HG03457 (cell line): ENCODE results near the gene FTSJ1.

Experiments
- ATAC-seq: cut with Tn5 transposase; IDR thresholded peaks from one replicate; pipeline ENCODE4 v1.9.1; 2021; ENCODE audit warnings: moderate number of reproducible peaks; ENCODE audit not compliant: unreplicated experiment

Gene FTSJ1

DNA sequence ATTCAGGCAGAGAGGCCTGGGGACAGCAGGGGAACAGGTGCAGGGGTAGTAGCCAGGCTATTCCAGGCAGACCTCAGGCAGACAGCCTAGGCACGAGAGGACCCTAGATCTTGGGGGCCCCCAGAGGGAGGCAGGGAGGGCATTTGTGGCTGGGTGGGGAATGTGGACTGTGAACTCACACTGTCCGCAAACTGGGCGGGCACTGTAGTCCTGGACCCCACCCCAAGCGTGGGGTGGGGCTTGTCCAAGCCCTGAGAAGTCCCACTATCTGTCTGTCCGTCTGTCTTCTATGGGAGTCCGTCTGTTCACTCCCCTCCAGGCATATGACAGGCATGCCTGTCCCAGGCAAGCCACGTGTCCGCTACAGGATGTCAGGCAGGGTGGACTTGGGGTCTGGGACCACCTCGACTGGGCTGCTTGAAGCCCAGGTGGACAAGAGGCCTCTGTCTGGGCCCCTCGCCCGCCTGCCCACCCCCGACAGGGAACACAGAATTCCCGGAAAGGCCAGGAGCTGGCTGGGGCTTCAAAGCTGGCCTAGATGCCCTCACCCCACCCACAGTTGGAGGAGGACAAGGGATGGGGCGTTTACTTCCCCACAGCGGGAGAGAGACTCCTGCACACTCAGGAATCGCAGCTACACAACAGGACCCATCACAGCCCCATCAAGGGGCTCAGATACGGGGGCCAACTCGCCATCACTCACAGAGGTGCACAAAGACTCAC is 5.7 kb upstream of the FTSJ1 start, which contains the start of gene SLC38A5:
TSS of gene SLC38A5 (minus strand) at position 151 of the 723 bp plus-strand sequence. CDS start 2,336 bp downstream, outside the sequence.
- ATAC-seq, result no peak

DNA sequence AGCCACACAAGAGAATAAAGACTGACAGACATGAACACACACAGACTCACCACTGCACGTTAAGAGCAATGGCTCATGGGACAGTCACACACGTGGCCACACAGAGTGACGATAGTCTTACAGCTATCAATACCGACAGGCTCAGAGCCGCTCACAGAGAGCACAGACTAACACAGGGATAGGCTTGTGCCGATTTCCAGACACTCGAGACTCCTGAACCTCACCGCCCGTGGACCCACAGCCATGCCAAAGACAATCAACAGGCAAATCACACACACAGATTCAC is 5.2 kb upstream of the FTSJ1 start:
- ATAC-seq, result no peak

DNA sequence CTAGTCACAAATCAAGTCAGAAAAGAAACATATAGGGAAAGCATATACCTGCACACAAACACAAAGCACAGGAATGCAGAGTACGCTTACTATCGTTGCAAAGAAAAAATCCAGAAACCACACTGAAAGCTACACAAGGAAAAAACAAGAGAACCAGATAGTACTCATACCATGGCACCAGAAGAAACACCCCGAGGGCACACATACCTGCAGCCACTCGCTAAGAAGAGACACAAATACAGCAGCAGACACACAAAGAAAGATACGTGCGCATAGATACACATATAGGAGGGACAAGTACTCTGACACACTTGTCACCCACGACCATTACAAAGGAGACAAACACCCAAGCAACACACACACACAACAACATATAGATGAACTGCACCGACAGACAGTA is 4.5 kb upstream of the FTSJ1 start:
- ATAC-seq, result no peak

DNA sequence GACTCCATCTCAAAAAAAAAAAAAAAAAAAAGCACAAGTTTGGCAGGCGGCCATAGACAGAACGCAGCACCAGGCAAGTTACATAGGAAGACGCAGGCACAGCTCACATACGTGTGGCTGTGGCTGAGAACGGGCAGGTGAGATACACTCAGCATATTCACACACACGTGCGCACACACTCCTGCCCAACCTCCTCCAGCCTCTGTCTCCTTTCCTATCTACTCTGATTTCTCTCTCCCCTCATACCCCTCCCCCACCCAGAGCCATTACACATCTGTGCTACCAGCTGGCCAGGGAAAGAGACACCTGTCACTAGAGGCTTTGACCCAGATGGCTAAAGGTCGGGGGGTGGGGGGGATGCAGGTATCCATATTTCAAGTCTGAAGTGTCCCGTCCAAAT is 3.8 kb upstream of the FTSJ1 start:
- no peak for ATAC-seq

DNA sequence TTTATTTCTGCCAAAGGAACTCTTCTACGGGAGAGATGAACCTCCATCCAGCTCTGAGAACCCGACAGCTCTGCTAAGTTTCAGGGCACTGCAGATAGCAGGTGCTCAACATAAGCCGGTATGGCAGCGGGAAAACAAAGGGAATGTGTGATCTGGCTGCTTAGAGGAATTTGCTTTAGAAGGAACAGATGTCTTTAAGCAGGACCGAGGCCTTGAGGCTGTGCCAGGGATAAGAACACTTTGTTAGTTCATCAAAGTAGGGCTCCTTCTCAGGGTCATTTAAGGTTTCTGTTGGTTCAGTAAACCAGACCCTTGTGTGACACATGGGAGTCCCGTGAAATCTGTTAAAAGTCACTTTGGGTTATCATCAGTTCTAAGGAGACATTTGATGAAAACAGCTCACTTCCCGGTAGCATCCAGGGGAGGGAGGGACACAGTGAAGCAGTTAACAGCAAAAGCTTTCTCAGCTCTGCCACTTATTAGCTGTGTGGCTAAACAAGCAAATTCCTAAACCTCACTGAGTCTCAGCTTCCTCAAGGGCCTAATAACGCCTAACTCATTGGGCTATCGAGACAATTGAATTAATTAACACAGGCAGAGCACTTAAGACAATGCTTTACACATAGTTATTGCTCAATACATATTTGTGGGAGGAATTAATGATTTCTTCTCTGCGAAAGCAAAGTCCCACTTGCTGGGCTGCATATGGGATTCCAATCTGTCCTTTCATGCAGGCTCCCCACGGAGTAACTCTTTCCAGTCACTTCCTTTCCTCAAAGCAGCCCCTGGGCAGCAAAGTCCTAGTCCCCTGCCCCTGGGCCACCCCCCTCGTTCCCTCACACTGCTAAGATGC is 2.9 kb upstream of the FTSJ1 start:
- no peak for ATAC-seq

DNA sequence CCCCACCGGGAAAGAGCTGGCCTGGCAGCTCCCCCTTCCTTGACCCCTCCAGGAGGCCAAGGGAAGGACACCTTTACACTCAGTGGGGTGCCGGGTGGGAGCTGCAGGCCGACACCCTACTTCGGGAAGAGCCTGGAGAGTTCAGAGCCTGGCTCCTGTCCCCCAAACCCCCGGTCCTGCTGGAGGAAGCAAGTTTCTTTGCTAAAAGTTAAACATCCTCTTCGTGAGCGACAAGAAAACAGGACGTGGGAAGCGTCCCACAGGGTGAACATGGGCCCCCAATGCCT is 2.4 kb upstream of the FTSJ1 start:
- ATAC-seq, result no peak

DNA sequence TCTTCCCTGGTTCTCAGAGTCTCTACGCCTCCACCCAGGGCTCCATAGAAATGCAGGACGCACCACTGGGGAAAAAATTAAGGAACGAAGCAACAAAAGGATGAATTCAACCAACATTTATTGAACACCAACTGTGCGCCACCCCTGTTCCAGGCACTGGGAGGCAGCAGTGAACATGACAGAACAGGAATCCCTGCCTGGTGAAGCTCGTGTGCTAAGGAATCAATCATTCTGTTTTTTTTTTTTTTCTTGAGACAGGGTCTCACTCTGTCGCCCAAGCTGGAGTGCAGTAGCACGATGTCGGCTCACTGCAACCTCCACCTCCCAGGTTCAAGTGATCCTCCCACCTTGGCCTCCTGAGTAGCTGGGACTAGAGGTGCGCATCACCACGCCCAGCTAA is 1.9 kb upstream of the FTSJ1 start:
- no peak for ATAC-seq

DNA sequence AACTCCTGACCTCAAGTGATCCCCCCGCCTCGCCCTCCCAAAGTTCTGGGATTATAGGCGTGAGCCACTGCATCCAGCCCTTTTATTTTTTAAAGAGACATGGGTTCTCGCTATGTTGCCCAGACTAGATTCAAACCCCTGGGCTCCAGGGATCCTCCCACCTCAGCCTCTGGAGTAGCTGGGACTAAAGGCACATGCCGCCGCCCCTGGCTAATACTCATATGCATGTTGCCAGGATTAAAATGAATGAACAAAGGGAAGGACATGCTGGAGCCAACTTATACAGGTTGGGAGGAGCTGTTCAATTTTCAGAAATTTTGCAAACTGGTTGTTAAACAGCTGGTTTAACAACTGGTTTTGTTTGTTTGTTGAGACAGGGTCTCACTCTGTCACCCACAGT is 1.4 kb upstream of the FTSJ1 start:
- ATAC-seq, result no peak

DNA sequence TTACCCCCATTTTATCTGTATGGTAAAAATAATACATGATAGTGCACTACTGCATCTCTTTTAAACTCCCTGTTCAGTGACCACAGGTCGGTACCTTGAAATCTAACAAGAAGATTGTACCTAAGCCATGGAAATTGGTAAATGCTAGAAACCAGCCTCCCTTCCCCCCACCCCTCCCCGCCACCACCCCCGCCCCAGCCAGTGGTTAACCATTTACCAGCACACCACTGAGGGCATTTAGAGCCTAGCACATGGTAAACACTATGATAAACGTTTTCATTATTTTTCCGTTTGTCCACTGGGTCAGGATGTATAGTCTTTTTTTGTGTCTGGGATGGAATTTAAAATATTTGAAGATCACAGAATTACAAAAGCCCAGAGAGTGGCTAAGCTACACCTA is 703 bp upstream of the FTSJ1 start:
- no peak for ATAC-seq

DNA sequence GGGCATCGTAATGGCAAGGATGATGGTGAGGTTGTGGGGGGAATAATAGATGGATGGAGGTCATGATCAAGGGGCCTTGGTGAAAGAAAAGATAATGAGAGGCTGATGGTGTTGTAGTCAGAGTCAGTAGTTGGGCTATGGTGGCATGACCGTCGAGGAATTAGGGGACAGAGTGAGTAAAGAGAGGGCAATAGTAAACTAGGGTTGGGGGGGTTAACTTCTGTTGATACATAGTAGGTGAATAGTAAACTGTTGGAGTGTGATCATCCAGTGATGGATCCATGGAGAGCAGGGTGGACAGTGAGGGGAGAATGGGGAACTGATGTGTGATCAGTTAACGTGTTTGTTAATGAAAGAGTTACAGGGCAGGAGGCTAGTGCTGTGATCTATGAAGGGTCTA is 920 bp downstream of the FTSJ1 start:
- no peak for ATAC-seq

DNA sequence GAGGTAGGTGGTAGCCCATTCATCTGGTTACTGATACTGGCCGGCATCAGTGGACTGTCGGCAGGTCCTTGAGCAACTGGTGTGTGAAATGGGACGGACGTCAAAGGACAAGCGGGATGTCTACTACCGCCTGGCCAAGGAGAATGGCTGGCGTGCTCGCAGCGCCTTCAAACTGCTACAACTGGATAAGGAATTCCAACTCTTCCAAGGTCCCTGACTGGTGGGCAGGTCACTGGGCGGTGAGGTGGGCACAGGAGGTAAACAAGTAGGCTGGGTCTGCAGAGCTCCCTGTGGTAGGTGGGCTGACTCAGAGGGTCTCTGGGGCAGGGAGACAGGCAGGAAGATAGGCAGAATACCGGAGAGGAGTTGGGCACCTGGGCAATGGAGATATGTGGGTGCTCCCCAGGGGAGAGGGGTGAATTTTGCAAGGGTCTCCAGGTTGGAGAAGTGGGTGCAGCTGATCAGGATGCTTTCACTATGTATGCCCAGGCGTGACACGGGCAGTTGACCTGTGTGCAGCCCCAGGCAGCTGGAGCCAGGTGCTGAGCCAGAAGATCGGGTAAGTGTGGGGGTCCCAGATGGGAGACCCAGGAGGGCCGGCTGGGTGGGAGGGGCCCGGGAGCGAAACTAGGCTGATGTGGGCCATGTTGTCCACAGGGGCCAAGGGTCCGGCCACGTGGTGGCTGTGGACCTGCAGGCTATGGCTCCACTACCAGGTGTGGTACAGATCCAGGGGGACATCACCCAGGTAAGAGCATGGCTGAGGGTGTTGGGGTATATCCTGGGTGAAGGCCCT is 2.2 kb downstream of the FTSJ1 start:
- ATAC-seq, result no peak

DNA sequence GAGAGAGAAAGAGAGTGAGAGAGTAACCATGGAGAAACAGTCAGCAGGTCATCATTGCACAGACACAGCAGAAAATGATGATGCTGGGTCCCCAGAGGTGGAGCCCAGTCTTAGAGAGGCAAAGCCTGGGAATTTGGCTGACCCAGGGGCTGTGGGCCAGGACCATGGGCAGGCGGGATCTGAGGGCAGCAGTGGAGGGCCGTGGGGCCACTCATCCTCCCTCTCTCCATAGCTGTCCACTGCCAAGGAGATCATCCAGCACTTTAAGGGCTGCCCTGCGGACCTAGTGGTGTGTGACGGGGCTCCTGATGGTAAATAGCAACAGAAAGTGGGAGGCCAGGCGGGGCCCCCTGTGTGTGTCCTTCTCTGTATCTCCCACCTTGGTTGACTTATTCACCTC is 2.8 kb downstream of the FTSJ1 start:
- ATAC-seq, result no peak

DNA sequence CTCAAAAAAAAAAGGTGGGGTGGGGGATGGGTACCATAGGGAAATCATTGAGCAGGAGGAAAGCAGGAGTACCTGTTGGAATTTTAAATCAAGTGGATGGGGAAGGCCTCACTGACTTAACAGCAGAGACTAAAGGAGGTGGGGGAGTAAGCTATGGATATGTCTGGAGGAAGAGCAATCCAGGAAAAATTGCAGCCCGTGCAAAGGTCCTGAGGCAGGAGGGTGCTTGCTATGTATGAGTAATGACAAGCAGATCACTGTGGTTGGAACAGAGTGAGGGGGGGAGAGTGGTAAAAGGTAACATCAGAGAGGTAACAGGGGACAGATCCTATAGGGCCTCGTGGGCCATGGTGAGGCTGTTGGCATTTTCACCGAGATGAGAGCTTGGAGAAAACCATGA is 4.1 kb downstream of the FTSJ1 start:
- ATAC-seq, result no peak

DNA sequence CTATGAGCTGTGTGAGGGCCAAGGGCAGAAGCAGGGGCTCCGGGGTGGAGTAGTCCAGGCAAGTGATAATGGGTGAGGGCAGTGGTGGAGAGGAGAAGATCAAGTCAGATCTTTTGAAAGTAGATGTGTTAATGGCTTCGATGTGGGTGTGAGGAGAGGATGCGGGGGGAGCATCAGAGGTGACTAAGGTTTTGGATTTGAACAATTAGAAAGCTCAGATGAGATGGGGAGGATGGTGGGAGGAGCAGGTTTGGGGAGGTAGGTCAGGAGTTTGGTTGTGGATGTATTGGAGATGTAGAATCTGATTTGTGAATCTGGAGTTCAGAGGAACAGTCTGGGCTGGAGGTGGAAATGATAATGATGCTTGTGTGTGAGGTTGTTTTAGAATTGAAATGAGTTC is 4.6 kb downstream of the FTSJ1 start:
- ATAC-seq, result no peak

DNA sequence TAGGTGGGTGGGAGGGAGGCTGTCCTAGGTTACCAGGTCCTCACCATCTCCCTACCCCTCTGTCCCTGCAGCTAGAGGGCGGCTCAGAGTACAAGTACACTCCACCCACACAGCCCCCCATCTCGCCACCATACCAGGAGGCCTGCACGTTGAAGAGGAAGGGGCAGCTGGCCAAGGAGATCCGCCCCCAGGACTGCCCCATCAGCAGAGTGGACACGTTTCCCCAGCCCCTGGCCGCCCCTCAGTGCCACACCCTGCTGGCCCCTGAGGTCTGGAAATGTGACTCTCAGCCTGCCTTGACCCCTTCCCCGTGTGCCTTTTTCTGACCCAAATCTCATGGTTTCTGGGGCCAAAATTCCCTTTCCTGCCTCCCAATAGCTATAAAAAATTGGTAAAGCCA is 6.5 kb downstream of the FTSJ1 start:
- ATAC-seq, result no peak

DNA sequence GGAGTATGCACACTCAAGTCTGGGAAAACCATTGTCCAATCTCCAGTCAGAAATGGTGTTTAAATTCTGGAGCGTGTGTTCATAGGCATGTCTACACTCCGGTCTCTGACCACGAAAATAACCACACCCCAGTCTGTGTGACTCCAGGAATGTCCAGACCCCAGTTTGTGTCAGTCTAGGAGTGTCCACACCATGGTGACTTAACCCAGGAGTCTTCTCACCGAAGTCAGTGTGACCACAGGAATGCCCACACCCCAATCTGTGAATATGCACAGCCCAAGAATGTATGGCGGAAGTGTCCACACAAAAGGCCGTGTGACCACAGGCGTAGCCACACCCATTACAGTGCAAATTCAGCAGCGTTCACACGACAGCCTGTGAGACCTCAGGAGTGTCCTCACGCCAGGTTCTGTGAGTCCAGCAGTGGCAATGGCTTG is 11.4 kb downstream of the FTSJ1 start:
- no peak for ATAC-seq

DNA sequence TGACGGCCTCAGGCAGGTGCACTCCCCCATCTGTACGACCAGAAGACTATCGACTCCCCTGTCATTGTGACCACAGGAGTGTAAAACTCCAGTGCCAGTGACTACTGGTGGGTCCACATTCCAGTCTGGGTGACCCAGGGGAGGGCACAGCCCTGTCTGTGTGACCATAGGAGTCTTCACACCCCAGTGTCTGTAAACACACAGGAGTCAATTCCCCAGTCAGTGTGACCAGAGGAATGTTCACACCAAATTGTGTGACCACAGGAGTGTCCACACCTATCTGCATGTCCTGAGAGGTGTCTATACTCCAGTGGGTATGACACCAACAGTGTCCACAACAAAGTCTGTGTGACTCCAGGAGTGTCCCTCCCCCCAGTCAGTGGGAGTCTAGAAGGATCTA is 12.0 kb downstream of the FTSJ1 start:
- no peak for ATAC-seq

DNA sequence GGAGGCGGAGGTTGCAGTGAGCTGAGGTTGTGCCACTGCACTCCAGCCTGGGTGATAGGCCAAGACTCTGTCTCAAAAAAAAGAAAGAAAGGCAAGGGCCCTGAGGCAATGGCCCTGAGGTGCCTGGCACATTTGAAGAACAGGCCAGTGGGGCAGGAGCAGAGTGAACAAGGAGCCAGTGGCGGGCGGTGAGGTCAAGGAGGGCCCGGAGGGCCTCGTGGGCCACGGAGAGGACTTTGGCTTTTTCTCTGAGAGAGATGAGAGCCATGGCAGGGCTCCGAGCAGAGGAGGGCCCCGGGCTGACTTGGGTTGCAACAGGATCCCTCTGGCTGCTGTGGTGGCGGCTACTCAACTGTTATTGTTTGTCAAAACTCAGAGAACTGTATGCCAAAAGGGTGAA is 13.3 kb downstream of the FTSJ1 start:
- no peak for ATAC-seq

DNA sequence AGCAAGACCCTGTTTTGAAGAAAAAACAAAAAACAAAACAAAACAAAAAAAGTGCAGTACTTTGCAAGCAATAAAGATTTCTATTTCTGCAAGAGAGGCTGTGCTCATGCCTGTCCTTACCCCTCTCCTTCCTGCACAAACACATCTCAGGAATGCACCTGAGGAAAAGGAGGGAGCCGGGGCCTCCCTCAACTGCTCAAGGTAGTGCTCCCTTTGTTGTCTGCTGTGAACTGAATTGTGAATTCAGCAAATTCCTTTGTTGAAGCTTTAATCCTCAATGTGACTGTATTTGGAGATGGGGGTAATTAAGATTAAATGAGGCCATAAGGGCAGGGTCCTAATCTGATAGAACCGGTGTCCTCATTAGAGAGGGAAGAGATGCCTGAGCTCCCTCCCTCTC is 13.9 kb downstream of the FTSJ1 start:
- no peak for ATAC-seq

DNA sequence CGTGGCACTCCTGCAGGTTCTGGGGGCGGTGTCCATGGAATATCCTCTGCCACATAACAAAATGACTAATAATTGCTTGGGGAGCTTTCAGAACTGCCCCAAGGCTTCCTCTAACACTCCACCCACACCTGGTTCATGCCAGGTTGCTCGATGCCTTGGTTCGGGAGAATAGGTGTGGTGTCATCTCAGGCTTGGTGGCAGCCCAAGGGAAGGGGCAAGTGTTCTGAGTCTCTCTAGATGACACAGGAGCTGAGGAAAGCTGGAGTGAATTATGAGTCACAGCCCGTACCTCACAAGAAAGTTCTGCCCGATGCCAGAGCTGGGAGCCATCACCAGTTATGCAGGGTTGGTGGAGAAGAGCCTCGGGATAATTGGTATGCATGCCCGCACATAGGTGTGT is 14.7 kb downstream of the FTSJ1 start:
- ATAC-seq, result no peak

DNA sequence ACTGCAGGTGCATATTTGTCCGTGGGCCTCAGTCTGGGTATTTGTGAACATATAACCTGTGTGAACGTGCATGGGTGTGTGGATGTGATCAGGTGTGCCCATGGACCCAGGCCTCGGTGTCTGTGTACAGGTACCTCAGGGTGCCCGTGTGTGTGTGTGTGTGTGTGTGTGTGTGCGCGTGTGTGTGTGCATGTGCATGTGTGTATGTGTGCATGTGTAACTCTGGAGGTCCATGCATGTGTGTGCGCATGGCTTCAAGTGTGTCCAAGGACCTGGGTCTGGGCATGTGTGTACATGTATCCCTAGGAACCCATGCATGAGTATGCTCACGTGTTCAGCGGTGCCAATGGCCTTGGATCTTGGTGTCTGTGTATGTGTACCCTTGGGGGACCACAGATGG is 15.8 kb downstream of the FTSJ1 start:
- no peak for ATAC-seq

DNA sequence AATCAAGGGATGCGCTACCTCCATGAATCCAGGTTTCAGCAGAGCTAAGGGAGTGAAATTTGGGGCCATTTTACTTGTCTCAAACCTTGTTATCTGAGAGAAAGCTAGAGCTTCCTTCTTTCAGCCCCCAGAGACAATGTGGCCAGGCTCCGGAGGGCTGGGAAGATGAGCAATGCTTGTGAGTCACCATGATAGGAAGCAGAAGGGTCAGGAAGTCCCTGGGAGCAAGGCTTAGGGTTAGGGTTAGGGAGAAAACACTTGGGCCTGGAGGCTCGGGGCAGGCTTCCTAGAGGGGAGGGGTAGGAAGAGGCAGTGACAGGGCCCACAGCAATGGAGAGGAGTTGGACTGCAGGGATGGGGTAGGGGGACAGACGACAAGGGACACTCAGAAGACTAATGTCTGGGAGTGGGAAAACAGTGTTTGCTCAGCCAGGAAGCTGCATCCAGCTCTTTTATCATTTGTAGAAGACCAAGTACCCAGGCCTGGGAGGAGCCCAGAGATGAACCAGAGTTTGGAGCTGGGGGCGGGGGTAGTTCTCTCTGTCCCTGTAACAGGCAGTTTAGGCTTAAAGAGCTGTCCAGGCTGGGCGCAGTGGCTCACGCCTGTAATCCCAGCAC is 16.4 kb downstream of the FTSJ1 start:
- ATAC-seq, result no peak
